ENCODE results near the gene MTHFD1.

The MTHFD1 gene

DNA sequence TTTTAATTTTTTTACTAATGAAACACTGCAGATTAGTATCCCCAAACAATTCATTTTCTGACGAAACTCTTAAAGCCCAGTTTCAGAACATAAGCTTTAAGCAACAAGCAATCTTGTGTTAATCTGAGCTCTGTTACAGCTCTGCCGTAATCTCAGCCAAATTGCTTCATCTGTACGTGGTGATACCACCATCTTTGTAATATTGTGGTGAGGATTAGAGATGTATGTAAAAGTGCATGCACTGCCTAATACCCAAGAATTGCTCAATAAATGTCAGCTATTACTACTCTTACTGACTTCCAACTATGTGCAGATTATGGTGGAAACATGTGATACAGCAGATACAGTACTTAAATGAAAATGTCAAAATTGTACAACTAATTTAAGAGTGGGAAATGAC, 78.9 kb downstream of the MTHFD1 start:
- no peaks in the 10 kb centered on the region for H3K36me3 Mint-ChIP-seq (ENCODE audit: low read depth)
- no peaks in the 10 kb centered on the region for H3K9me3 Mint-ChIP-seq
- peak overlapping the region in 1 of 3 experiments; percentile 42 for H3K4me3 Mint-ChIP-seq
- TF ChIP-seq, protein P1, sequence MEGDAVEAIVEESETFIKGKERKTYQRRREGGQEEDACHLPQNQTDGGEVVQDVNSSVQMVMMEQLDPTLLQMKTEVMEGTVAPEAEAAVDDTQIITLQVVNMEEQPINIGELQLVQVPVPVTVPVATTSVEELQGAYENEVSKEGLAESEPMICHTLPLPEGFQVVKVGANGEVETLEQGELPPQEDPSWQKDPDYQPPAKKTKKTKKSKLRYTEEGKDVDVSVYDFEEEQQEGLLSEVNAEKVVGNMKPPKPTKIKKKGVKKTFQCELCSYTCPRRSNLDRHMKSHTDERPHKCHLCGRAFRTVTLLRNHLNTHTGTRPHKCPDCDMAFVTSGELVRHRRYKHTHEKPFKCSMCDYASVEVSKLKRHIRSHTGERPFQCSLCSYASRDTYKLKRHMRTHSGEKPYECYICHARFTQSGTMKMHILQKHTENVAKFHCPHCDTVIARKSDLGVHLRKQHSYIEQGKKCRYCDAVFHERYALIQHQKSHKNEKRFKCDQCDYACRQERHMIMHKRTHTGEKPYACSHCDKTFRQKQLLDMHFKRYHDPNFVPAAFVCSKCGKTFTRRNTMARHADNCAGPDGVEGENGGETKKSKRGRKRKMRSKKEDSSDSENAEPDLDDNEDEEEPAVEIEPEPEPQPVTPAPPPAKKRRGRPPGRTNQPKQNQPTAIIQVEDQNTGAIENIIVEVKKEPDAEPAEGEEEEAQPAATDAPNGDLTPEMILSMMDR (IDR thresholded peaks at IDR 0.05; ENCODE audit: unreplicated experiment in 3 of 3), result no peak
- H3K27me3 Mint-ChIP-seq (ENCODE audit: low read depth), result peaks cover 9% of the 10 kb centered on the region
- peaks cover 6% of the 10 kb centered on the region for H3K4me1 Mint-ChIP-seq
- H3K27ac Mint-ChIP-seq, result no peak overlapping the region

DNA sequence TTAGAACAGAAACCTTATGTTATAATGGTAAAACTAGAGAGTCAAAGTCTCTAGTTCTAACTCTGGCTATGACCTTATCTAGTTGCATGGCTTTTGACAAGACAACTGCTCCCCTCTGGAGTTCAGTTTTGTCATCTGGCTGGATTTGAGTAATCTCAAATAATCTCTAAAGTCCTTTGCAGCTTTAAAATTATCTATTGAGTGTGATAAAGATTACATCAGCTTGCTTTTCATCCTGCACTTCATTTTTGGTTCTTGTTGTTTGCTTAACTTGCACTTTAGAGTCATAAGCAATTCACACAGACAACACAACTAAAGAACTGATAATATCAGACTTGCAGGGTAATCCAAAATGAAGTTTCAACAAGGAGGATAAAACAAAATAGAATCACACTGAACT, 79.4 kb downstream of the MTHFD1 start:
- Mint-ChIP-seq H3K4me3 (peak overlapping the region in 1 of 3 experiments; percentile 32), H3K27ac (no peak overlapping the region), H3K36me3 (ENCODE audit: low read depth) (no peaks in the 10 kb centered on the region), H3K27me3 (ENCODE audit: low read depth) (peaks cover 9% of the 10 kb centered on the region), H3K9me3 (no peaks in the 10 kb centered on the region), H3K4me1 (peaks cover 6% of the 10 kb centered on the region)
- TF ChIP-seq, protein P1 (IDR thresholded peaks at IDR 0.05; ENCODE audit: unreplicated experiment in 3 of 3), result no peak

DNA sequence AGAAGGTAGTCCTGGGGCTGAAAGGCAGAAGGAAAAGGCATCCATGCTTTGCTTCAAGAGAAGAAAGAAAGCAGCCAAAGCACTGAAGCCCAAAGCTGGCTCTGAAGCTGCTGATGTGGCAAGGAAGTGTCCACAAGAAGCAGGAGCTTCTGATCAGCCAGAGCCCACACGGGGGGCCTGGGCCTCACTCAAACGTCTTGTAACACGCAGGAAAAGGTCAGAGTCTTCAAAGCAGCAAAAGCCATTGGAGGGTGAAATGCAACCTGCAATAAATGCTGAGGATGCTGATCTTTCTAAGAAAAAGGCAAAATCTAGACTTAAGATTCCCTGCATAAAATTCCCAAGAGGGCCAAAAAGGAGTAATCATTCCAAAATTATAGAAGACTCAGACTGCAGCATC, 80.3 kb downstream of the MTHFD1 start:
- H3K4me1 Mint-ChIP-seq, result peaks cover 6% of the 10 kb centered on the region
- H3K27ac Mint-ChIP-seq, result no peak overlapping the region
- no peaks in the 10 kb centered on the region for H3K9me3 Mint-ChIP-seq
- no peaks in the 10 kb centered on the region for H3K36me3 Mint-ChIP-seq (ENCODE audit: low read depth)
- H3K4me3 Mint-ChIP-seq, result no peak overlapping the region
- peaks cover 6% of the 10 kb centered on the region for H3K27me3 Mint-ChIP-seq (ENCODE audit: low read depth)
- TF ChIP-seq, protein P1 (IDR thresholded peaks at IDR 0.05; ENCODE audit: unreplicated experiment in 3 of 3), result no peak

DNA sequence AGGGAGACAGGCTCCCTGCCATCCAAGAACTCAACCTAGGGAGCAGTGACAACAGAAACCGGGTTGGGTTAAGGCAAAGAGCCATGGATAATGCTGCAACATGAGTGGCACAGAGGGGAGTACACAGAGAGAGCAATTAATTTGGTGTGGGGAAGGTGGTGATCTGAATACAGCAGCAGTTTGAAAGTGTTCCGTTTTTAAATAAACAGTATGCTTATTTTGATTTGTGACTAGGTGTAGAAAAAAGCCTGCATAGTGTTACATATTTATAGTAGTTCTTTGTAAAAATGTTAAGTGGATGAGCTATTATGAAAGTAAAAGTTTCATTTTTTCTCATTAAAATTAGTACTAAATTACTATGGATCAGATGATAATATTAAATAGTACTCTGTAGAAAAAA, 85.9 kb downstream of the MTHFD1 start:
- H3K36me3 Mint-ChIP-seq (ENCODE audit: low read depth), result no peaks in the 10 kb centered on the region
- H3K4me3 Mint-ChIP-seq, result no peak overlapping the region
- H3K27ac Mint-ChIP-seq, result no peak overlapping the region
- TF ChIP-seq, protein P1 (IDR thresholded peaks at IDR 0.05; ENCODE audit: unreplicated experiment in 3 of 3), result no peak
- H3K4me1 Mint-ChIP-seq, result no peaks in the 10 kb centered on the region
- H3K9me3 Mint-ChIP-seq, result no peaks in the 10 kb centered on the region
- no peaks in the 10 kb centered on the region for H3K27me3 Mint-ChIP-seq (ENCODE audit: low read depth)

DNA sequence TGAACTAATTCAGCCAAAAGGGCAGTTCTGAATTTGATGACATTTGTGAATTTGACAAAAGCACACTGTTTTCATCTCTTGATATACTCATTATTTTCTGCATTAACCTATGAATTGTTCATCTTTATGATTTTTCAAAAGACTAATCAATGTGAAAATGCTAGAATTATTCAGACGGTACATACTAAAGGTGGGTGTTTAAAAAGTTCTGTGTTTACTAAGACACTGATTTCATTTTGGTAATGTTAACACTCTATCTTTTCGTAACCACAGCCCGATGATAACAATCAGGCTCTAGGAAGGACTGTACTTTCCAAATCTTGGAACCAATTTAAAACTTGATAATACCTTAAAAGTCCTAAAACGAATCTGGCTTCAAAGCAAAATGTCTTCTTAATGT, 86.5 kb downstream of the MTHFD1 start:
- no peaks in the 10 kb centered on the region for H3K36me3 Mint-ChIP-seq (ENCODE audit: low read depth)
- TF ChIP-seq, protein P1 (IDR thresholded peaks at IDR 0.05; ENCODE audit: unreplicated experiment in 3 of 3), result no peak

DNA sequence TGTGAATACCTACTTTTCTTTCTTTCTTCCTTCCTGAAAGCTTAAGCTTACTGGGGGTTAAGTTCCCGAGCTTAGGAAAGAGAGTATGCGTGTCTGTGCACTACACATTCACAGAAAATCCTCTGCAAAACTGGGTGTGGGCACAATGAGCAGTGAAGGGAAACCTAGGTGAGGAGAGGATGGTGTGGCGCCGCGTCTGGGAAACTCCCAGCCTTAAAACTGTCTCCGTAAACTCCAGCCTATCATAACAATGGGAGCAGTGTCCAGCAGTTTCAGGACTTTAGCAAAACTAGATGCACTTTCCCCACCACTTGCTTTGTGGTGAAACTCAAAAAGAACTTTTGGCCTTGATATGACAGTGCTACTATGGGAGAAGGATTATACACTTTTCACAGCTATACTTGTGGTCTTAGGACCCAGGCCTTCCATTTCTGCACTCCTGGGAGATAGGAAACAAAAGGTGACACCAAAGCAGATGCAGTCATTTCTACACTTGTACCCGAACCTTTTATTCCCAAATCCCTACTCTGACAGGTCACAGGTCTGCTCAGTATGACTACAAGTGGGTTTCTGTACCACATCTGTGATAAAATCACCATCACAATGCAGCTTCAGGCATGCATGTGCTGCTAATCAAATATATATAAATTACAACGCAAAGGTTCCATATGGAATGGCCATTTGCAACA, 87.6 kb downstream of the MTHFD1 start:
- no peaks in the 10 kb centered on the region for H3K27me3 Mint-ChIP-seq (ENCODE audit: low read depth)
- H3K36me3 Mint-ChIP-seq (ENCODE audit: low read depth), result no peaks in the 10 kb centered on the region
- TF ChIP-seq, protein P1 (IDR thresholded peaks at IDR 0.05; ENCODE audit: unreplicated experiment in 3 of 3), result no peak
- no peaks in the 10 kb centered on the region for H3K4me1 Mint-ChIP-seq
- H3K9me3 Mint-ChIP-seq, result no peaks in the 10 kb centered on the region
- no peak overlapping the region for H3K4me3 Mint-ChIP-seq
- H3K27ac Mint-ChIP-seq, result peak overlapping the region; percentile 31 to 73 (median 54)

More for the DNA sequence above, 86.5 kb downstream of the MTHFD1 start:
- no peak overlapping the region for H3K27ac Mint-ChIP-seq
- no peaks in the 10 kb centered on the region for H3K27me3 Mint-ChIP-seq (ENCODE audit: low read depth)
- no peaks in the 10 kb centered on the region for H3K9me3 Mint-ChIP-seq
- H3K4me1 Mint-ChIP-seq, result no peaks in the 10 kb centered on the region
- no peak overlapping the region for H3K4me3 Mint-ChIP-seq

Measured in nephron (organoid).